HCT116 (cell line): ENCODE data around the gene TXLNG. TPM values are rescaled to one million over a fixed set of nuclear protein-coding genes. Genes with fewer than 3 reads are reported as not detected.

Experiments
- ATAC-seq: fragments of 200-7000 bp; cut with Tn5 transposase; 2 replicates; pipeline ENCODE4 v1.9.1; 2020; ENCODE audit warnings: mild to moderate bottlenecking, moderate library complexity
- BruUV-seq: library from RNA; stranded (reverse); fragments of 400-500 nt; replicated peaks from 2 replicates; lab custom pipeline; 2021; lab: Mats Ljungman, UMichigan
- CTCF ChIA-PET: fragments of 300-600 bp; sonication (Branson Sonifier 250); formaldehyde crosslinking; loops from one replicate; lab custom pipeline; 2021; ENCODE audit warnings: antibody characterized with exemption; lab: Charles Lee
- POLR2A ChIA-PET: fragments of 300-600, 350-600 bp; sonication (Branson Sonifier 250); formaldehyde crosslinking; loops from one replicate; lab custom pipeline; 2021; ENCODE audit warnings: antibody characterized with exemption; lab: Charles Lee
- RAD21 ChIA-PET, 2 experiments: fragments of 300-600 bp; sonication (Branson Sonifier 250); formaldehyde crosslinking; loops; one replicate each; lab custom pipeline; 2023; ENCODE audit warnings: low total read pairs in 2 of 2; ENCODE audit not compliant: uncharacterized antibody in 2 of 2, unreplicated experiment in 2 of 2, low non-redundant PET in 1 of 2; lab: Charles Lee
- DNase-seq: peaks from one replicate; pipeline ENCODE4 v3.0.0-alpha.2; 2010; ENCODE audit warnings: low read depth, low spot score
- H2AFZ ChIP-seq: fragments of 200-600 bp; shearing (Covaris generic), sonication (generic); 2 replicates; pipeline ENCODE4 v1.6.1; 2017; ENCODE audit warnings: low read depth, mixed run types, mixed read lengths, antibody characterized with exemption, low read length; ENCODE audit not compliant: poor library complexity, severe bottlenecking
- H3K27ac ChIP-seq: 2 replicates; pipeline ENCODE4 v1.5.1; 2012; ENCODE audit warnings: low read depth, low read length
- H3K27me3 ChIP-seq: fragments of 200-600 bp; sonication (generic); 2 replicates; pipeline ENCODE4 v1.6.1; 2016; ENCODE audit warnings: mixed run types, low read length, mixed read lengths; ENCODE audit not compliant: insufficient read depth
- H3K36me3 ChIP-seq, 2 experiments: fragments of 200-500 bp in 1 of 2; fragments of 200-600 bp in 1 of 2; sonication (Bioruptor generic) in 1 of 2; sonication (generic) in 1 of 2; 2 replicates each; pipeline versions ENCODE4 v1.5.1 to v1.6.1; 2014 to 2016; ENCODE audit warnings: low read length in 2 of 2, inconsistent platforms in 1 of 2, mixed read lengths in 1 of 2, mixed run types in 1 of 2; ENCODE audit not compliant: insufficient read depth in 2 of 2, control insufficient read depth in 1 of 2
- H3K4me1 ChIP-seq, 2 experiments: fragments of 200-600 bp in 1 of 2; sonication (generic) in 1 of 2; 2 replicates each; pipeline versions ENCODE4 v1.5.1 to v1.6.1; 2012 to 2017; ENCODE audit warnings: low read length in 2 of 2, inconsistent platforms in 1 of 2, mild to moderate bottlenecking in 1 of 2, mixed read lengths in 1 of 2, mixed run types in 1 of 2, moderate library complexity in 1 of 2; ENCODE audit not compliant: insufficient read depth in 2 of 2, control insufficient read depth in 1 of 2
- H3K4me2 ChIP-seq: fragments of 200-600 bp; sonication (generic); 2 replicates; pipeline ENCODE4 v1.6.1; 2017; ENCODE audit warnings: mixed run types, low read length, mixed read lengths
- H3K4me3 ChIP-seq, 2 experiments: fragments of 200-600 bp in 1 of 2; sonication (generic) in 1 of 2; replicated peaks in 1 of 2; 2 replicates each; pipeline ENCODE4 v1.5.1; 2011 to 2016; ENCODE audit warnings: low read length in 2 of 2, control low read depth in 1 of 2, low read depth in 1 of 2, mild to moderate bottlenecking in 1 of 2, mixed read lengths in 1 of 2, mixed run types in 1 of 2
- H3K79me2 ChIP-seq: fragments of 200-600 bp; sonication (generic); 2 replicates; pipeline ENCODE4 v1.6.1; 2017; ENCODE audit warnings: mild to moderate bottlenecking, mixed run types, low read length, moderate library complexity, mixed read lengths; ENCODE audit not compliant: insufficient read depth
- H3K9ac ChIP-seq: fragments of 200-600 bp; sonication (generic); 2 replicates; pipeline ENCODE4 v1.6.1; 2016; ENCODE audit warnings: low read length, mixed read lengths
- H3K9me2 ChIP-seq: fragments of 200-600 bp; sonication (generic), shearing (Covaris generic); 2 replicates; pipeline ENCODE4 v1.6.1; 2017; ENCODE audit warnings: mixed run types, mild to moderate bottlenecking, moderate library complexity; ENCODE audit not compliant: insufficient read depth
- H3K9me3 ChIP-seq, 2 experiments: fragments of 200-500 bp in 1 of 2; fragments of 200-600 bp in 1 of 2; sonication (Bioruptor generic) in 1 of 2; sonication (generic) in 1 of 2; 2 replicates each; pipeline ENCODE4 v1.6.1; 2014 to 2017; ENCODE audit warnings: low read length in 2 of 2, mixed read lengths in 2 of 2, inconsistent platforms in 1 of 2, low read depth in 1 of 2, mild to moderate bottlenecking in 1 of 2, mixed run types in 1 of 2, moderate library complexity in 1 of 2; ENCODE audit not compliant: control insufficient read depth in 1 of 2, insufficient read depth in 1 of 2
- H4K20me1 ChIP-seq: fragments of 200-600 bp; sonication (generic), shearing (Covaris generic); 2 replicates; pipeline ENCODE4 v1.6.1; 2017; ENCODE audit warnings: mixed run types, mild to moderate bottlenecking, moderate library complexity; ENCODE audit not compliant: insufficient read depth
- CBX3 ChIP-seq: IDR thresholded peaks from 2 replicates; pipeline ENCODE4 v1.6.1; 2012; ENCODE audit warnings: low read depth
- CEBPB ChIP-seq: IDR thresholded peaks from 2 replicates; pipeline ENCODE4 v1.6.1; 2012; ENCODE audit warnings: low read depth
- EGR1 ChIP-seq: IDR thresholded peaks from 2 replicates; pipeline ENCODE4 v1.6.1; 2012; ENCODE audit warnings: low read depth
- EZH2 ChIP-seq: fragments of 200-600 bp; sonication (generic); IDR thresholded peaks from 2 replicates; pipeline ENCODE4 v1.6.1; 2017; ENCODE audit warnings: antibody characterized with exemption, mixed run types
- EZH2phosphoT487 ChIP-seq: fragments of 200-600 bp; IDR thresholded peaks from 2 replicates; pipeline ENCODE4 v1.6.1; 2018; ENCODE audit warnings: antibody characterized with exemption, borderline replicate concordance
- FOSL1 ChIP-seq: IDR thresholded peaks from 2 replicates; pipeline ENCODE4 v1.6.1; 2012; ENCODE audit warnings: low read depth
- JUND ChIP-seq: IDR thresholded peaks from 2 replicates; pipeline ENCODE4 v1.6.1; 2012
- POLR2A ChIP-seq: IDR thresholded peaks from 2 replicates; pipeline ENCODE4 v1.7.0; 2011; ENCODE audit warnings: borderline replicate concordance; ENCODE audit not compliant: insufficient read depth, insufficient read length; ENCODE audit errors: extremely low read depth
- POLR2AphosphoS5 ChIP-seq: IDR thresholded peaks from 2 replicates; pipeline ENCODE4 v1.6.1; 2011; ENCODE audit warnings: mild to moderate bottlenecking, low read depth, low read length, moderate library complexity
- SIN3A ChIP-seq: IDR thresholded peaks from 2 replicates; pipeline ENCODE4 v1.6.1; 2012; ENCODE audit warnings: low read depth
- SP1 ChIP-seq: IDR thresholded peaks from 2 replicates; pipeline ENCODE4 v1.6.1; 2012; ENCODE audit warnings: low read depth
- TCF7L2 ChIP-seq: IDR thresholded peaks from 2 replicates; pipeline ENCODE4 v1.7.0; 2011; ENCODE audit warnings: borderline replicate concordance, inconsistent platforms; ENCODE audit not compliant: insufficient read depth, insufficient read length; ENCODE audit errors: extremely low read depth
- YY1 ChIP-seq: IDR thresholded peaks from 2 replicates; pipeline ENCODE4 v1.6.1; 2011; ENCODE audit warnings: low read length, low read depth, moderate library complexity, mild to moderate bottlenecking; ENCODE audit not compliant: insufficient replicate concordance; ENCODE audit errors: extremely low read depth
- ZFX ChIP-seq: fragments of 450-650 bp; IDR thresholded peaks from 2 replicates; pipeline ENCODE4 v1.6.1; 2017
- intact Hi-C: fragments of 100-400 bp; cut with micrococcal nuclease; formaldehyde crosslinking; loops from 2 replicates; pipeline ENCODE4 v1.10.0; 2022
- total RNA-seq: library from RNA; stranded (reverse); gene quantifications from one replicate; pipeline ENCODE4 v1.2.1, GENCODE V29; 2021; ENCODE audit not compliant: unreplicated experiment
- TF ChIP-seq, protein P1 (sequence below): IDR thresholded peaks from 2 replicates; pipeline ENCODE4 v1.6.1; 2012
- TF ChIP-seq, protein P2 (sequence below): IDR thresholded peaks from 2 replicates; pipeline ENCODE4 v1.6.1; 2012
- TF ChIP-seq, protein P3 (sequence below), 3 experiments: fragments of 200-600 bp in 1 of 3; sonication (generic) in 1 of 3; IDR thresholded peaks in 2 of 3; conservative IDR thresholded peaks in 1 of 3; 2 replicates each; pipeline ENCODE4 v1.5.1; 2012 to 2017; ENCODE audit warnings: low read depth in 2 of 3, low read length in 2 of 3, antibody characterized with exemption in 1 of 3, borderline replicate concordance in 1 of 3, control low read depth in 1 of 3, mild to moderate bottlenecking in 1 of 3, mixed read lengths in 1 of 3, mixed run types in 1 of 3, moderate library complexity in 1 of 3; ENCODE audit not compliant: insufficient read depth in 1 of 3

The TXLNG gene
- total RNA-seq, 1 experiment from 2014 or later: 22.9 TPM

DNA sequence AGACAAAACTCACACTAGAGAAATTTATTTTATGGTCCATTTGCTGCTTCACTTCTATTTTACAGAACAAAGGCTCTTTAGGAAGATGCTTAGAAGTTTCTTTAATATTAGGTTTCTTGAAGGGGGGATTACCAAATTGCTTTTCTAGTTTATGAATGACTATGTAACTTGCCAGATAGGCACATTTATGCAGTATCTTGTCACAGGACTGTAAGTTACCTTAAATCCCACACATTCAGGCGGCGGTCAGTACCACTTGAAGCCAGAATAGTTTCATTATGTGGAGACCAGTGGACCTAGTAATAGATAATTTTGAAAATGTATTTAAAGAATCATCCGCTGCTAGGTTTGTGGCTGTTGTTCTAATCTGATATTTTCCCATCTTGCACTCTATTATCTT is 65.6 kb downstream of the TXLNG start:
- DNase-seq: no peak
- intact Hi-C loops: no loop called here
- no TSS peak for BruUV-seq
- peaks cover 13 to 20% of the 10 kb centered on the region in 2 experiments; a peak in 2 of 4 replicates for H3K36me3 ChIP-seq
- no peak overlapping the region for H2AFZ ChIP-seq
- ChIA-PET POLR2A (no interaction called here), CTCF (no interaction called here), RAD21 (no interaction called here)
- H4K20me1 ChIP-seq: no peaks in the 10 kb centered on the region
- H3K9me3 ChIP-seq: no peaks in the 10 kb centered on the region
- H3K27me3 ChIP-seq: no peaks in the 10 kb centered on the region
- H3K9me2 ChIP-seq: no peaks in the 10 kb centered on the region
- H3K4me2 ChIP-seq: no peak overlapping the region
- H3K9ac ChIP-seq: no peak overlapping the region
- peaks cover 57% of the 10 kb centered on the region for H3K79me2 ChIP-seq
- TF ChIP-seq EZH2phosphoT487 (no peak), FOSL1 (no peak), POLR2A (no peak), SIN3A (no peak), EGR1 (no peak), TCF7L2 (no peak), POLR2AphosphoS5 (no peak), CBX3 (no peak), SP1 (no peak)
- TF ChIP-seq, protein P1, sequence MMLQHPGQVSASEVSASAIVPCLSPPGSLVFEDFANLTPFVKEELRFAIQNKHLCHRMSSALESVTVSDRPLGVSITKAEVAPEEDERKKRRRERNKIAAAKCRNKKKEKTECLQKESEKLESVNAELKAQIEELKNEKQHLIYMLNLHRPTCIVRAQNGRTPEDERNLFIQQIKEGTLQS: no peak
- TF ChIP-seq, protein P2, sequence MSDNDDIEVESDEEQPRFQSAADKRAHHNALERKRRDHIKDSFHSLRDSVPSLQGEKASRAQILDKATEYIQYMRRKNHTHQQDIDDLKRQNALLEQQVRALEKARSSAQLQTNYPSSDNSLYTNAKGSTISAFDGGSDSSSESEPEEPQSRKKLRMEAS: no peak
- H3K4me1 ChIP-seq: peaks cover 0 to 8% of the 10 kb centered on the region in 2 experiments; a peak in 1 of 4 replicates
- H3K27ac ChIP-seq: no peak overlapping the region
- H3K4me3 ChIP-seq: no peak overlapping the region
- no peak for ATAC-seq

DNA sequence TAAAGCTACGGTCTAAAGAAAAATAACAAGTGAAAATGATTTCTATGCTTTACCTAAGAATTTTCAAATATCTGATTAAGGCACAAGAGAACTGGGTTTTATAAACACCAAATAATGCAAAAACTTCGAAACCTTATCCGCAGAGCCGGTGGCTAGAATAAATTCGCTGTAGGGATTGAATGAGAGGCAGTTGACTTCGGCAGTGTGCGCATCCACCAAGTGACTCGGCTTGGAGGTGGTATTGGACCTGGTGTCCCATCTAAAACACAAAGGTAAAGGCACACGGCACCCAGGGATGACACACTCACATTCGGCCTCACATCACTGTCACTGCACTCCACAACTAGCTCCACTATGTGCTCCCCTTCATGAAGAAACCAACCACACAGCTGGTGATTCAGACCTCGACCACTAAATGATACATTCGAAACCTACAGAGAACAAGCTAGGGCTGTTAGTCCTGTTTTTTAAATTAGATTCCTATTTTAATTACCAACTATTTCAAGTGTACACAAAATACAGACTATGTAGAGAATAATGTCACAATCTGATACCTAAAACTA is 66.4 kb downstream of the TXLNG start:
- H3K9me2 ChIP-seq: no peaks in the 10 kb centered on the region
- no peak for ATAC-seq
- H2AFZ ChIP-seq: no peak overlapping the region
- peaks cover 0 to 13% of the 10 kb centered on the region in 2 experiments; a peak in 1 of 4 replicates for H3K4me1 ChIP-seq
- H3K4me2 ChIP-seq: no peak overlapping the region
- H3K27ac ChIP-seq: no peak overlapping the region
- H3K27me3 ChIP-seq: no peaks in the 10 kb centered on the region
- ChIA-PET RAD21 (no interaction called here), CTCF (no interaction called here), POLR2A (no interaction called here)
- H4K20me1 ChIP-seq: no peaks in the 10 kb centered on the region
- peaks cover 66% of the 10 kb centered on the region for H3K79me2 ChIP-seq
- H3K9me3 ChIP-seq: no peaks in the 10 kb centered on the region
- TSS peak; percentile 24 for BruUV-seq
- H3K4me3 ChIP-seq: no peak overlapping the region
- peaks cover 15 to 29% of the 10 kb centered on the region in 2 experiments for H3K36me3 ChIP-seq
- no peak for DNase-seq
- intact Hi-C loops: no loop called here
- H3K9ac ChIP-seq: no peak overlapping the region
- TF ChIP-seq, protein P3, sequence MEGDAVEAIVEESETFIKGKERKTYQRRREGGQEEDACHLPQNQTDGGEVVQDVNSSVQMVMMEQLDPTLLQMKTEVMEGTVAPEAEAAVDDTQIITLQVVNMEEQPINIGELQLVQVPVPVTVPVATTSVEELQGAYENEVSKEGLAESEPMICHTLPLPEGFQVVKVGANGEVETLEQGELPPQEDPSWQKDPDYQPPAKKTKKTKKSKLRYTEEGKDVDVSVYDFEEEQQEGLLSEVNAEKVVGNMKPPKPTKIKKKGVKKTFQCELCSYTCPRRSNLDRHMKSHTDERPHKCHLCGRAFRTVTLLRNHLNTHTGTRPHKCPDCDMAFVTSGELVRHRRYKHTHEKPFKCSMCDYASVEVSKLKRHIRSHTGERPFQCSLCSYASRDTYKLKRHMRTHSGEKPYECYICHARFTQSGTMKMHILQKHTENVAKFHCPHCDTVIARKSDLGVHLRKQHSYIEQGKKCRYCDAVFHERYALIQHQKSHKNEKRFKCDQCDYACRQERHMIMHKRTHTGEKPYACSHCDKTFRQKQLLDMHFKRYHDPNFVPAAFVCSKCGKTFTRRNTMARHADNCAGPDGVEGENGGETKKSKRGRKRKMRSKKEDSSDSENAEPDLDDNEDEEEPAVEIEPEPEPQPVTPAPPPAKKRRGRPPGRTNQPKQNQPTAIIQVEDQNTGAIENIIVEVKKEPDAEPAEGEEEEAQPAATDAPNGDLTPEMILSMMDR (IDR thresholded peaks at IDR 0.05 in 2 of 3, conservative IDR thresholded peaks at IDR 0.05 in 1 of 3; ENCODE audit: borderline replicate concordance in 1 of 3, insufficient read depth in 1 of 3, low read depth in 2 of 3, low read length in 2 of 3): no peak
- TF ChIP-seq CEBPB (no peak), SP1 (no peak), EZH2phosphoT487 (no peak), YY1 (no peak), ZFX (no peak), JUND (no peak), EZH2 (no peak), POLR2AphosphoS5 (no peak)
- TF ChIP-seq, protein P2: no peak
- TF ChIP-seq, protein P1: no peak
